GM18520 (cell line): ENCODE results near the gene TMUB1.

Experiments used
- ATAC-seq: cut with Tn5 transposase; IDR thresholded peaks from one replicate; pipeline ENCODE4 v1.9.1; 2021; ENCODE audit not compliant: unreplicated experiment

Gene TMUB1

DNA sequence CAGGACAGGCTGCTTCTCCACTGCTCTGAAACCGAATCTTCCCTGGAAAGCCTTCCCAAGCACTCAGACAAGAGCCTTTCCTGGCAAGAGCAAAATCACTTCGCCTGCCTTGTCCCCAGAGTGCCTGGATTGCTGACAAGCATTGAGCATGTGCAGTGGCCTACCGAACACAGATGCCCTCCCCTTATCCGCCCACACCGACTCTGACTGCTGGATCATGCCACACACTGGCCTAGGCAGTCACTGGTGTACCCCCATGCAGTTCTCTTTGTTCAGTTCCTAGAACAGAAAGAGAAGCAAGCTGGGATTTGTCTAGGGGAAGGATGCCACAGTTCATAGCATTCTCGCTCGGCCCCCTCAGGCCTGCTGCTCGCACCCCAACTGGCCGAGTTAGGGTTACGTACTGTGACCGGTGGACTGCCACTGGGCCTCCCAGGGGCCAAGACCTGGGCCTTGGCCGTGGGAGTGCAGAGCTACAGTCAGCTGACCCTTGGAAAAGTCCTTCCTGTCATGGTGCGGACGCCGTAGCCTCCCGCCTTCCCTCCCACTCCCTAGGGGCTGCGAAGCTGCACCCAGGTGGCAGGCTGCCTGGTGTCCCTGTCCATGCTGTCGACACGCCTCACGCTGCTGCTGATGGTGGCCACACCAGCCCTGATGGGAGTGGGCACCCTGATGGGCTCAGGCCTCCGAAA, 48.1 kb downstream of the TMUB1 start:
- no peak for ATAC-seq

DNA sequence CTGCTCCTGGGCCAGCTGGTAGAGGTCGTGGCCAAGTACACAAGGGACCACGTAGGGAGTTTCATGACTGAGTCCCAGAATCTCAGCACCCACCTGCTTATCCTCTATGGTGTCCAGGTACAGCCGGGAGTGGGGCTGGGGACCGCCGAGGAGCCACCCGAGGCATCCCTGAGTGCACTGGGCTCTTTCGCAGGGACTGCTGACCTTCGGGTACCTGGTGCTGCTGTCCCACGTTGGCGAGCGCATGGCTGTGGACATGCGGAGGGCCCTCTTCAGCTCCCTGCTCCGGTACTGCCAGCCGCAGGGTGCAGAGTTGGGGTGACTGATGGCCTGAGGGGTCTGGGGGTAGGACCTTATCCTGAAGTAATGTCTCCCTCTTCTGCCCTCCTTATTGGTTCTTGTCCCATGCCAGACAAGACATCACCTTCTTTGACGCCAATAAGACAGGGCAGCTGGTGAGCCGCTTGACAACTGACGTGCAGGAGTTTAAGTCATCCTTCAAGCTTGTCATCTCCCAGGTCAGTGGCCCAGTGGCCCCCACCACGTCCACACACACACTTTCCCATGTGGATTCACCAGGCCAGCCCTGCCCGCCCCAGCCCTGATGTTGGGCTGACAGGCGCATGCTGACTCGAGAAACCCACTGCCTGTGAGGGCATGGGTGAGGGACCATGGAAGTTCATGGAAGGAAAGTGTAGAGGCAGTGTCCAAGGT, 48.8 kb downstream of the TMUB1 start:
- ATAC-seq: no peak

DNA sequence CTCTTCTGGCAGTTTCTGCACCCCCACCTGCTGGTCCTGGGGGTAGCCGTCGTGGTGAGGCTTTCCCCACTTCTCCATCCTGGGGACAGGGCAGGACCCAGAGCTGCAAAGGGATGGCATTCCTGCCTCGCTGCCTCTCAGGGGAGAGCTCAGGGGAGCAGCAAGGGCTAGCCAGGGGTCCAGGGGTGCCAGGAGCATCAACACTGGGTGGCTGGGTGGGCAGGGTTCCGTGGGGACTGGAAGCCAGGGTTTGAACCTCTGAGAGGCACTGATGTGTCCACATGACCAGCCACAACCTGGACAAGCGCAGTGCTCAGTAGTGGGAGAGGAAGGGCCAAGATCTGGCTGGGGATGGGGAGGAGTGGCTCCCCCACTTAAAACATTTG, 49.4 kb downstream of the TMUB1 start:
- ATAC-seq: no peak

DNA sequence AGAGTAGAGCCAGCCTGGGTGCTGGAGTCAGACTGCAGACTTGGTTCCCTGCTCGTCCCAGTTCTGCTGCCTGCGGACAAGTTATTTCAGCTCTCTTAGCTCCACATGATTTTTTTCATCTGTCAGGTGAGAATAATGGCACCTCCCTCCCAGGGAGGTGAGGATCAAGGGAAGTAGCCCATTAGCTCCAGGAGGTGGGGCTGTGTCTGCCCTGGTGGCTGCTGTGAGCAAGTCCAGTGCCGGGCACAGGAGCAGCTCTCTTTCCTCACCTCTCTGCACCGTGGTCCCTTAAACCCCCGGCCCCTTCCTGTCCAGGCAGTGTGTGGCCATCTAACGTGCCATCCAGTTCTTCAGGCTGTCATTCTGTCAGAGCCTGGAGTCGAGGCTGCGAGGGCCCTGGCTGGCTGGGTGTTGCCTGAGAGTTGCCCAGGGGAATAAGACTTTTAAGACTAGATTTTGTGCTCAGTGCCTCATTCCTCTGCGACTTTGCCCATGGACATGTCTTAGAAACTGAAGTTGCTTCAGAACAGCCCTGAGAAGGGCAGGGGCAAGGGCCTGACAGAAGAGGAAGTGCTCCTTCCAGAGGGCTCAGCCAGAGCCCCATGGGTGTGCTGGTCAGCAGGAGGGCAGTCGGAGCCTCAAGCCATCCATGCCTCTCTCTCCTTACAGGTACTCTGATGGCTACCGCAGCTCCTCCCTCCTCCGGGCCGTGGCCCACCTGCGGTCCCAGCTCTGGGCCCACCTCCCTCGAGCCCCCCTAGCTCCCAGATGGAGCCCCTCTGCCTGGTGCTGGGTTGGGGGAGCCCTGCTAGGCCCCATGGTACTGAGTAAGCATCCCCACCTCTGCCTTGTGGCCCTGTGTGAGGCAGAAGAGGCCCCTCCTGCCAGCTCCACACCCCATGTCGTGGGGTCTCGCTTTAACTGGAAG, 50.1 kb downstream of the TMUB1 start:
- no peak for ATAC-seq
